ENCODE results near the gene KCNJ15.

- TF ChIP-seq CTCF (IDR thresholded peaks at IDR 0.05; ENCODE audit: insufficient read depth, low read depth, low read length) (no peak), EZH2 (IDR thresholded peaks at IDR 0.05; ENCODE audit: insufficient read depth, low read length) (no peak)
Measured at GRCh38 chr21:38227401-38227800, 29.4 kb upstream of the KCNJ15 start.

All from astrocyte (in vitro differentiated cells and primary cell).